ENCODE results near the gene LIFR.

- no peak for TF ChIP-seq EZH2 (IDR thresholded peaks at IDR 0.05)
- no peak for TF ChIP-seq EZH2phosphoT487 (IDR thresholded peaks at IDR 0.05)
These were observed 37.5 kb upstream of the LIFR start for GRCh38 chr5:38593959-38594358.
